ENCODE data around the gene REM1.

GRCh38 chr20:31497838-31498540, 22.9 kb downstream of the REM1 start:
- TF ChIP-seq CTCF (conservative IDR thresholded peaks at IDR 0.05) (no peak), EZH2 (IDR thresholded peaks at IDR 0.05; ENCODE audit: low read depth) (no peak)

Measured in PC-9 (cell line).